HL-60 (cell line): ENCODE results near the gene CISD2.

ENCODE experiments used
- CTCF ChIP-seq: IDR thresholded peaks from one replicate; pipeline ENCODE4 v1.5.1; 2011; ENCODE audit warnings: low read length, control low read depth, inconsistent platforms; ENCODE audit not compliant: insufficient read depth
- GABPA ChIP-seq: IDR thresholded peaks from 2 replicates; pipeline ENCODE4 v1.6.1; 2012; ENCODE audit warnings: low read depth
- POLR2AphosphoS5 ChIP-seq: IDR thresholded peaks from 2 replicates; pipeline ENCODE4 v1.6.1; 2012; ENCODE audit warnings: low read depth
- REST ChIP-seq: IDR thresholded peaks from 2 replicates; pipeline ENCODE4 v1.6.1; 2012; ENCODE audit warnings: low read depth; ENCODE audit not compliant: insufficient replicate concordance
- SPI1 ChIP-seq: IDR thresholded peaks from 2 replicates; pipeline ENCODE4 v1.6.1; 2012; ENCODE audit warnings: low read depth, mild to moderate bottlenecking, borderline replicate concordance

- no peak for TF ChIP-seq CTCF
- TF ChIP-seq REST = no peak
- TF ChIP-seq POLR2AphosphoS5 = no peak
- TF ChIP-seq GABPA = no peak
- TF ChIP-seq SPI1 = no peak
These were observed 1.3 kb upstream of the CISD2 start for GRCh38 chr4:102867278-102868152.
